Colonic mucosa (tissue), 4 donors: ENCODE results near the gene ERCC3. TPM values are rescaled to one million over a fixed set of nuclear protein-coding genes. Genes with fewer than 3 reads are reported as not detected.

ENCODE experiments used
- DNase-seq: peaks from one replicate; pipeline ENCODE4 v3.0.0-alpha.2; 2020
- H3K27ac ChIP-seq: fragments of 200-600 bp; one replicate; pipeline ENCODE4 v1.8.0; 2021
- H3K27me3 ChIP-seq: fragments of 200-600 bp; one replicate; pipeline ENCODE4 v1.8.0; 2021
- H3K36me3 ChIP-seq: fragments of 200-600 bp; one replicate; pipeline ENCODE4 v1.8.0; 2021
- H3K4me1 ChIP-seq: fragments of 200-600 bp; one replicate; pipeline ENCODE4 v1.8.0; 2021; ENCODE audit warnings: mild to moderate bottlenecking
- H3K4me3 ChIP-seq: fragments of 200-600 bp; one replicate; pipeline ENCODE4 v1.8.0; 2021
- H3K9ac ChIP-seq, 2 donors: one replicate each; pipeline ENCODE4 v1.7.0; 2013; ENCODE audit warnings: control low read depth in 2 of 2, low read depth in 2 of 2, low read length in 2 of 2
- H3K9me3 ChIP-seq: fragments of 200-600 bp; one replicate; pipeline ENCODE4 v1.8.0; 2021
- CTCF ChIP-seq: fragments of 200-600 bp; IDR thresholded peaks from one replicate; pipeline ENCODE4 v1.8.0; 2022; ENCODE audit warnings: antibody characterized with exemption, mild to moderate bottlenecking
- intact Hi-C: fragments of 100-400 bp; cut with DNase I; formaldehyde crosslinking; loops from one replicate; pipeline ENCODE4 v1.14.1; 2022
- total RNA-seq, 2 donors: library from RNA; stranded (reverse); fragmentation: NEBNext Ultra II Directional in 1 of 2; extraction: Animal tissue kit (Norgen Biotek cat#: 25700) in 1 of 2; gene quantifications; one replicate each; pipeline ENCODE4 v1.2.1, GENCODE V29; 2021
- donor health status: healthy.
- donor health status: DM: no; HTN: no; CAD: no.
- donor health status: DM: no; HTN: no; CAD: no.

Gene ERCC3
- total RNA-seq, 2 donors from 2014 or later: 27.8 to 32.5 TPM

GRCh38 chr2:127220102-127220767 lies 73.7 kb downstream of the ERCC3 start, which contains the start of gene CYP27C1:
CYP27C1 (minus strand) TSS chr2:127220299; CDS start chr2:127220270, 29 bp downstream.
- H3K9me3 ChIP-seq: no peaks in the 10 kb centered on the region
- H3K4me1 ChIP-seq: no peaks in the 10 kb centered on the region
- intact Hi-C loops: no loop called here
- peak within 1 kb of the TSS; percentile 21 for H3K4me3 ChIP-seq
- no peak within 1 kb of the TSS for H3K27ac ChIP-seq
- H3K27me3 ChIP-seq: peaks cover 40% of the 10 kb centered on the region
- no peak for TF ChIP-seq CTCF
- no peaks in the 10 kb centered on the region for H3K36me3 ChIP-seq
- H3K9ac ChIP-seq: no peak within 1 kb of the TSS
- no peak for DNase-seq

DNA sequence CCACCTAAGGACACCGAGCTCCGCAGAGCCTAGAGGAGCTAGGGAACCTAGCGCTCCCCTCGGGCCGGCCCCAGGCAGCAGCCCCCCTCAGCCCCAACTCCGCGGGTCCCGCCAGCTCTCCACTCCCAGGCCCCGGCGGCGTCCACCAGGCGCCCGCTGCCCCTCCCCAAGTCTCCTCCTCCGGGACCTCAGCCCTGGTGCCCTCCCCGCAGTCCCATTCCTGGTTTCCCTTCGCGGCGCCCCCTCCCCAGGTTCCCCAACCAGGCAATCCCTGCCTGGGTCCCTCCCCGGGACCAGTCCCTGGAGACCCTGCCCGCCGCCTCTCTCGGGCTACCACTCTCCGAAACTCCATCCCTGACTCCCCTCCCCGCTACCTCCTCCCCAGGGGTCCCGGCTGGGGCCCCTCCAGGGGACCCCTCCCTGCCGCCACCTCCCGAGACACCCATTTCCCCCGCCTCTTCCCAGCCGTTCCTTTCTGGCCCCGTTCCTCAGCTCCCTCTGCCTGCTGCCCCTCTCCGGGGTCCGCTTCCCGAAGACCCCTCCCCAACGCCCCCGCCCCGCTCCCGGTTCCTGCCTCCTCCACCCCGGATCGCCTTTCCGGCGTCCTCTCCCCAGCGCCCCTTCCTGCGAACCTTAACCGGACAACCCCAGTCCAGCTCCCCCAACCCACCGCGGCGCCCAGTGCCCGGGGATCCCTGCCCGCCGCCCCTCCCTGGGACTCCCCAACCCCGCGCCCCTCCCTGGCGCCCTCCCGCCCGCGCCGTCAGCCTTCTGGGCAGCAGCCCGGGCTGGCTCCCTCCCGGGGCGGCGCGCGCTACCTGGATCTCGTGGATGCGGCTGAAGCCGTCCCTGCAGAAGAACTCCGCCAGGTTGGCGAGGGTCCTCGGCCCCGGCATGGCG lies 74.5 kb downstream of the ERCC3 start:
- intact Hi-C loops: no loop called here
- no peak for TF ChIP-seq CTCF
- no peaks in the 10 kb centered on the region for H3K9me3 ChIP-seq
- no peak for DNase-seq
- H3K4me1 ChIP-seq: no peaks in the 10 kb centered on the region
- no peaks in the 10 kb centered on the region for H3K36me3 ChIP-seq
- no peak overlapping the region for H3K27ac ChIP-seq
- no peak overlapping the region for H3K9ac ChIP-seq
- H3K27me3 ChIP-seq: peaks cover 40% of the 10 kb centered on the region
- H3K4me3 ChIP-seq: peak overlapping the region; percentile 21

DNA sequence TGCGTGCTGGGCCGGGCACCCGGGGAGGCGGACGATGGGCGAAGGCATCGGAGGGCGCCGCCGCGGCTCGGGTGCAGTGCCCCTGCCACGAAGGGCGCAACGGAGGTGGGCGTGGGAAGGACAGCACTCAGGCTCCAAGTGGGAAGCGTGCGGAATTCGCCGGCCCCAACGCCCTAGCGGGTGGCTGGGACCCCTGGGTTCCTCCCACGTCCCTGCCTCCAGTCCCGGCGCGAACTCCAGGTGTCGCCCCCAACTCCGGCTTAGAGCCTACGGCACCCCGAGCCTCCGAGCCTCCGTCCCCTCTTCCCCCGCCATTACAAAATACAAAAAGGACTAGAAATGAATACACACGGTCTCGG lies 75.2 kb downstream of the ERCC3 start:
- DNase-seq: no peak
- Histone ChIP-seq H3K9ac (peak overlapping the region in 1 of 2 donors; percentile 63), H3K27ac (no peak overlapping the region), H3K36me3 (no peaks in the 10 kb centered on the region), H3K4me3 (peak overlapping the region; percentile 21), H3K4me1 (no peaks in the 10 kb centered on the region), H3K27me3 (peaks cover 40% of the 10 kb centered on the region), H3K9me3 (no peaks in the 10 kb centered on the region)
- intact Hi-C loops: no loop called here
- TF ChIP-seq CTCF: no peak

GRCh38 chr2:127217470-127218325 lies 76.2 kb downstream of the ERCC3 start:
- intact Hi-C loops: no loop called here
- Histone ChIP-seq H3K27me3 (peaks cover 40% of the 10 kb centered on the region), H3K9me3 (no peaks in the 10 kb centered on the region), H3K27ac (no peak overlapping the region), H3K36me3 (no peaks in the 10 kb centered on the region), H3K9ac (no peak overlapping the region), H3K4me1 (no peaks in the 10 kb centered on the region), H3K4me3 (no peak overlapping the region)
- no peak for DNase-seq
- no peak for TF ChIP-seq CTCF

DNA sequence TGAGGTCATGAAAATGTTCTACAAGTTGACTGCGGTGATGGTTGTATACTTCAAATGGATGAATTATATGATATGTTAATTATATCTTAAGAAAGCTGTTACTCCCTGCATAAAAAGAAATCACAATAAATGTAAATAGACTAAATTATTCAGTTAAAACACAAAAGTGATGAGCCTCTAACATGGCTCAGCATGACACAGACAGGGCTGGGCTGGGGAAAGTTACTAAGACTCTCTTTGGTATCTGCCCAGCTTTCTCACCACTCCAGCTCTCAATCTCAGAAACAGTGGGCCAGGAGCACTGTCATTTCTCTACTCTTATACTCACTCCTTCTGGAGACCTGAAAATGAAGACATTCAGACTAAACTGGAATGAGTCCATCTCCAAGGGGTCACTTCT lies 77.4 kb downstream of the ERCC3 start:
- no peak for DNase-seq
- TF ChIP-seq CTCF: no peak
- no peak overlapping the region for H3K27ac ChIP-seq
- no peaks in the 10 kb centered on the region for H3K9me3 ChIP-seq
- H3K27me3 ChIP-seq: peaks cover 40% of the 10 kb centered on the region
- H3K9ac ChIP-seq: no peak overlapping the region
- H3K36me3 ChIP-seq: no peaks in the 10 kb centered on the region
- intact Hi-C loops: no loop called here
- H3K4me3 ChIP-seq: no peak overlapping the region
- H3K4me1 ChIP-seq: no peaks in the 10 kb centered on the region
